H9 (cell line): ENCODE data around the gene ATP4A. TPM values are rescaled to one million over a fixed set of nuclear protein-coding genes. Genes with fewer than 3 reads are reported as not detected.

ENCODE experiments used
- DNase-seq: peaks from one replicate; pipeline ENCODE4 v3.0.0-alpha.2; 2017
- H2AFZ ChIP-seq: one replicate; pipeline ENCODE4 v1.6.1; 2013; ENCODE audit warnings: mild to moderate bottlenecking, low read length, control low read depth, moderate library complexity
- H2AK5ac ChIP-seq: 2 replicates; pipeline ENCODE4 v1.6.1; 2013; ENCODE audit warnings: low read length, control low read depth, mixed read lengths; ENCODE audit not compliant: insufficient read length
- H2BK120ac ChIP-seq: one replicate; pipeline ENCODE4 v1.6.1; 2013; ENCODE audit warnings: low read depth, mild to moderate bottlenecking, low read length, control low read depth, inconsistent platforms; ENCODE audit not compliant: poor library complexity, severe bottlenecking
- H2BK12ac ChIP-seq: 2 replicates; pipeline ENCODE4 v1.6.1; 2013; ENCODE audit warnings: low read length, control low read depth, mixed read lengths, low read depth; ENCODE audit not compliant: insufficient read length
- H2BK15ac ChIP-seq: 2 replicates; pipeline ENCODE4 v1.6.1; 2013; ENCODE audit warnings: low read depth, low read length, control low read depth
- H2BK20ac ChIP-seq: one replicate; pipeline ENCODE4 v1.6.1; 2013; ENCODE audit warnings: low read depth, mild to moderate bottlenecking, low read length, control low read depth, inconsistent platforms; ENCODE audit not compliant: poor library complexity, severe bottlenecking
- H2BK5ac ChIP-seq: 2 replicates; pipeline ENCODE4 v1.6.1; 2013; ENCODE audit warnings: low read length, control low read depth, mixed read lengths; ENCODE audit not compliant: insufficient read length
- H3K14ac ChIP-seq: 2 replicates; pipeline ENCODE4 v1.6.1; 2013; ENCODE audit warnings: low read length, control low read depth; ENCODE audit not compliant: insufficient read depth
- H3K18ac ChIP-seq: 2 replicates; pipeline ENCODE4 v1.6.1; 2013; ENCODE audit warnings: low read depth, mild to moderate bottlenecking, mixed read lengths, low read length, control low read depth; ENCODE audit not compliant: insufficient read length
- H3K23ac ChIP-seq: 2 replicates; pipeline ENCODE4 v1.6.1; 2013; ENCODE audit warnings: low read length, control low read depth, mixed read lengths, low read depth; ENCODE audit not compliant: insufficient read length
- H3K23me2 ChIP-seq: 2 replicates; pipeline ENCODE4 v1.6.1; 2013; ENCODE audit warnings: low read depth, mild to moderate bottlenecking, mixed read lengths, low read length, control low read depth; ENCODE audit not compliant: insufficient read length, poor library complexity, severe bottlenecking
- H3K27ac ChIP-seq: 2 replicates; pipeline ENCODE4 v1.5.1; 2013; ENCODE audit warnings: low read length, control low read depth, mixed read lengths, low read depth; ENCODE audit not compliant: insufficient read length
- H3K27me3 ChIP-seq: 2 replicates; pipeline ENCODE4 v1.6.1; 2013; ENCODE audit warnings: low read length, control low read depth, inconsistent platforms; ENCODE audit not compliant: insufficient read depth
- H3K4ac ChIP-seq: 2 replicates; pipeline ENCODE4 v1.6.1; 2013; ENCODE audit warnings: low read depth, mild to moderate bottlenecking, control low read depth, inconsistent platforms, low read length, moderate library complexity
- H3K4me1 ChIP-seq: 2 replicates; pipeline ENCODE4 v1.6.1; 2013; ENCODE audit warnings: low read length, control low read depth, inconsistent platforms; ENCODE audit not compliant: insufficient read depth
- H3K4me2 ChIP-seq: 2 replicates; pipeline ENCODE4 v1.6.1; 2013; ENCODE audit warnings: low read length, control low read depth, mixed read lengths; ENCODE audit not compliant: insufficient read length, insufficient read depth
- H3K56ac ChIP-seq: 2 replicates; pipeline ENCODE4 v1.6.1; 2013; ENCODE audit warnings: low read depth, mild to moderate bottlenecking, mixed read lengths, low read length, control low read depth; ENCODE audit not compliant: insufficient read length
- H3K79me1 ChIP-seq: 2 replicates; pipeline ENCODE4 v1.6.1; 2013; ENCODE audit warnings: low read depth, mild to moderate bottlenecking, moderate library complexity, low read length, control low read depth, inconsistent platforms; ENCODE audit not compliant: insufficient read depth, poor library complexity, severe bottlenecking
- H3K79me2 ChIP-seq: 2 replicates; pipeline ENCODE4 v1.6.1; 2013; ENCODE audit warnings: low read length, control low read depth, inconsistent platforms; ENCODE audit not compliant: insufficient read depth
- H3K9ac ChIP-seq: 2 replicates; pipeline ENCODE4 v1.6.1; 2013; ENCODE audit warnings: low read length, control low read depth, mixed read lengths; ENCODE audit not compliant: insufficient read length; ENCODE audit errors: extremely low read depth
- H3K9me3 ChIP-seq: one replicate; pipeline ENCODE4 v1.6.1; 2013; ENCODE audit warnings: low read depth, low read length, inconsistent platforms; ENCODE audit not compliant: control insufficient read depth
- H3T11ph ChIP-seq: one replicate; pipeline ENCODE4 v1.6.1; 2013; ENCODE audit warnings: mild to moderate bottlenecking, low read length, control low read depth, inconsistent platforms
- H4K20me1 ChIP-seq: one replicate; pipeline ENCODE4 v1.6.1; 2013; ENCODE audit not compliant: control insufficient read depth, insufficient read length, insufficient read depth
- H4K5ac ChIP-seq: 2 replicates; pipeline ENCODE4 v1.6.1; 2013; ENCODE audit warnings: low read depth, mild to moderate bottlenecking, mixed read lengths, low read length, control low read depth; ENCODE audit not compliant: insufficient read length
- H4K8ac ChIP-seq: replicated peaks from 2 replicates; pipeline ENCODE4 v1.6.1; 2013; ENCODE audit warnings: low read length, control low read depth, mixed read lengths, low read depth; ENCODE audit not compliant: insufficient read length
- H4K91ac ChIP-seq: 2 replicates; pipeline ENCODE4 v1.6.1; 2013; ENCODE audit warnings: low read depth, mild to moderate bottlenecking, moderate library complexity, mixed read lengths, low read length, control low read depth; ENCODE audit not compliant: insufficient read length
- H3K27ac Mint-ChIP-seq, 3 experiments: 2 replicates in 2 of 3; 3 replicates in 1 of 3; pipeline ENCODE4 v1.8.0; 2020 to 2021; ENCODE audit warnings: mixed read lengths in 3 of 3, mild to moderate bottlenecking in 1 of 3, moderate library complexity in 1 of 3
- H3K27me3 Mint-ChIP-seq: 2 replicates; pipeline ENCODE4 v1.8.0; 2021; ENCODE audit warnings: low read depth, mild to moderate bottlenecking, moderate library complexity, mixed read lengths
- H3K36me3 Mint-ChIP-seq, 3 experiments: 2 replicates in 2 of 3; 3 replicates in 1 of 3; pipeline ENCODE4 v1.8.0; 2020 to 2021; ENCODE audit warnings: low read depth in 3 of 3, mixed read lengths in 3 of 3; ENCODE audit not compliant: insufficient read depth in 1 of 3
- H3K4me1 Mint-ChIP-seq, 2 experiments: 2 replicates each; pipeline ENCODE4 v1.8.0; 2020; ENCODE audit warnings: mixed read lengths in 2 of 2
- H3K4me3 Mint-ChIP-seq, 2 experiments: 2 replicates in 1 of 2; 3 replicates in 1 of 2; pipeline ENCODE4 v1.8.0; 2020 to 2021; ENCODE audit warnings: mild to moderate bottlenecking in 2 of 2, mixed read lengths in 2 of 2, moderate library complexity in 1 of 2
- H3K9me3 Mint-ChIP-seq, 2 experiments: 2 replicates in 1 of 2; 3 replicates in 1 of 2; pipeline ENCODE4 v1.8.0; 2020; ENCODE audit warnings: mild to moderate bottlenecking in 2 of 2, mixed read lengths in 2 of 2, moderate library complexity in 1 of 2
- WGBS: extraction: QIAGEN DNeasy Blood & Tissue Kit; methylation state at CpG from one replicate; pipeline ENCODE4 v1.1.7; 2013; ENCODE audit warnings: missing lambda C conversion rate, low lambda C conversion rate, mixed read lengths; ENCODE audit not compliant: insufficient read length; ENCODE audit errors: extremely low coverage; 5-methylcytosine and 5-hydroxymethylcytosine counted together
- total RNA-seq: library from RNA; stranded (reverse); gene quantifications from 2 replicates; pipeline ENCODE4 v1.2.1, GENCODE V29; 2021
- TF ChIP-seq, protein P1 (sequence below): fragments of 200-600 bp; sonication (generic); conservative IDR thresholded peaks from 3 replicates; pipeline ENCODE4 v1.8.0; 2021; ENCODE audit warnings: antibody characterized with exemption, mild to moderate bottlenecking

Gene ATP4A
- total RNA-seq, 1 experiment from 2014 or later: 0.24 TPM

DNA sequence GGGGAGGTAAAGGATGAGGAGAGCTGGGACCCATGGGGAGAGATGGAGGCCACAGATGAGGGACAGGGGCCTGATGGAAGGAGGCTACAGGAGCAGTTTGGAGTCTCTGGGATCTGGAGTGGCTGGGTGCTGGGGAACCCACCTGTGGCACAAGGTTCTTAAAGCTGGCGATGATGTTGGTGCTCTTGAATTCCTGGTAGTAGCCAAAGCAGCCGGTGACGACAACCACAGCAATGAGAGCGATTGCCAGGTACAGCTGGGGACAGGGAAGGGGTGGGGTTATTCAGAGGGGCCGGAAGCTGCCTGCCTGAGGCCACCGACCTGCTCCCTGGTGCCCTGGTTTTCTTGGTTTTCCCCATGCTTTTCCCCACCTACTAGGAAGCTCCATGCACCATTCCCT lies 2.8 kb downstream of the ATP4A start:
- Histone ChIP-seq H3K4ac (no peak overlapping the region), H3K23me2 (peaks cover 7% of the 10 kb centered on the region), H2AK5ac (no peak overlapping the region), H3T11ph (no peak overlapping the region), H4K8ac (no peak overlapping the region), H3K23ac (no peak overlapping the region), H3K27me3 (peaks cover 3% of the 10 kb centered on the region; the same call in 1 of the 2 replicates), H2AFZ (no peak overlapping the region), H3K14ac (no peak overlapping the region), H3K79me1 (no peaks in the 10 kb centered on the region), H2BK12ac (no peak overlapping the region), H4K91ac (no peak overlapping the region), H3K9me3 (no peaks in the 10 kb centered on the region), H2BK5ac (no peak overlapping the region), H4K5ac (no peak overlapping the region), H3K4me1 (no peaks in the 10 kb centered on the region), H2BK15ac (no peak overlapping the region), H2BK20ac (no peak overlapping the region), H3K79me2 (no peaks in the 10 kb centered on the region; the same call in 1 of the 2 replicates), H3K27ac (no peak overlapping the region), H3K56ac (no peak overlapping the region), H3K18ac (no peak overlapping the region), H3K4me2 (no peak overlapping the region), H2BK120ac (no peak overlapping the region), H4K20me1 (no peaks in the 10 kb centered on the region), H3K9ac (no peak overlapping the region)
- H3K27me3 Mint-ChIP-seq: peaks cover 69% of the 10 kb centered on the region
- no peak overlapping the region; a peak in 1 of 5 replicates for H3K4me3 Mint-ChIP-seq
- no peak overlapping the region for H3K27ac Mint-ChIP-seq
- no CpG with 5 or more reads among the region's 6 CpGs for WGBS
- DNase-seq: no peak
- H3K4me1 Mint-ChIP-seq: peaks cover 8 to 16% of the 10 kb centered on the region in 2 experiments
- TF ChIP-seq, protein P1, sequence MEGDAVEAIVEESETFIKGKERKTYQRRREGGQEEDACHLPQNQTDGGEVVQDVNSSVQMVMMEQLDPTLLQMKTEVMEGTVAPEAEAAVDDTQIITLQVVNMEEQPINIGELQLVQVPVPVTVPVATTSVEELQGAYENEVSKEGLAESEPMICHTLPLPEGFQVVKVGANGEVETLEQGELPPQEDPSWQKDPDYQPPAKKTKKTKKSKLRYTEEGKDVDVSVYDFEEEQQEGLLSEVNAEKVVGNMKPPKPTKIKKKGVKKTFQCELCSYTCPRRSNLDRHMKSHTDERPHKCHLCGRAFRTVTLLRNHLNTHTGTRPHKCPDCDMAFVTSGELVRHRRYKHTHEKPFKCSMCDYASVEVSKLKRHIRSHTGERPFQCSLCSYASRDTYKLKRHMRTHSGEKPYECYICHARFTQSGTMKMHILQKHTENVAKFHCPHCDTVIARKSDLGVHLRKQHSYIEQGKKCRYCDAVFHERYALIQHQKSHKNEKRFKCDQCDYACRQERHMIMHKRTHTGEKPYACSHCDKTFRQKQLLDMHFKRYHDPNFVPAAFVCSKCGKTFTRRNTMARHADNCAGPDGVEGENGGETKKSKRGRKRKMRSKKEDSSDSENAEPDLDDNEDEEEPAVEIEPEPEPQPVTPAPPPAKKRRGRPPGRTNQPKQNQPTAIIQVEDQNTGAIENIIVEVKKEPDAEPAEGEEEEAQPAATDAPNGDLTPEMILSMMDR: no peak
- no peaks in the 10 kb centered on the region; a peak in 1 of 7 replicates for H3K36me3 Mint-ChIP-seq
- H3K9me3 Mint-ChIP-seq: peaks cover 0 to 2% of the 10 kb centered on the region in 2 experiments; a peak in 1 of 5 replicates
